ENCODE data around the gene CNN1.

DNA sequence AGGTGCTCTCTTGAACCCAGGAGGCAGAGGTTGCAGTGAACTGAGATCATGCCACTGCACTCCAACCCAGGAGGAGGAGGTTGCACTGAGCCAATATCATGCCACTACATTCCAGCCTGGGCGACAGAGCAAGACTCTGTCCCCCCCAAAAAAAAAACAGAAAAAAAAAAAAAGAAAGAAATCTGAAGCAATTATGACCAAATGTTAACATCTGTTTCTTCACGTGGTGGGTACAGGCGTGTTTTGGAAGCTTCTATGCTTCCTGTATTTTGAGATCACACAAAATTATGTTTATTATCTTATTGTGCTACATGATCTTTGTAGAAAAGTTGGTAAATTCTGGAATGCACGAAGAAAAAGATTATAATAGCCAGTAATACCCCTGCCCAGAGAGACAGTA lies 41.5 kb downstream of the CNN1 start:
- no peak for TF ChIP-seq POLR2AphosphoS5 (IDR thresholded peaks at IDR 0.05; ENCODE audit: insufficient read depth in 1 of 2, low read depth in 1 of 2)
- TF ChIP-seq, protein P1, sequence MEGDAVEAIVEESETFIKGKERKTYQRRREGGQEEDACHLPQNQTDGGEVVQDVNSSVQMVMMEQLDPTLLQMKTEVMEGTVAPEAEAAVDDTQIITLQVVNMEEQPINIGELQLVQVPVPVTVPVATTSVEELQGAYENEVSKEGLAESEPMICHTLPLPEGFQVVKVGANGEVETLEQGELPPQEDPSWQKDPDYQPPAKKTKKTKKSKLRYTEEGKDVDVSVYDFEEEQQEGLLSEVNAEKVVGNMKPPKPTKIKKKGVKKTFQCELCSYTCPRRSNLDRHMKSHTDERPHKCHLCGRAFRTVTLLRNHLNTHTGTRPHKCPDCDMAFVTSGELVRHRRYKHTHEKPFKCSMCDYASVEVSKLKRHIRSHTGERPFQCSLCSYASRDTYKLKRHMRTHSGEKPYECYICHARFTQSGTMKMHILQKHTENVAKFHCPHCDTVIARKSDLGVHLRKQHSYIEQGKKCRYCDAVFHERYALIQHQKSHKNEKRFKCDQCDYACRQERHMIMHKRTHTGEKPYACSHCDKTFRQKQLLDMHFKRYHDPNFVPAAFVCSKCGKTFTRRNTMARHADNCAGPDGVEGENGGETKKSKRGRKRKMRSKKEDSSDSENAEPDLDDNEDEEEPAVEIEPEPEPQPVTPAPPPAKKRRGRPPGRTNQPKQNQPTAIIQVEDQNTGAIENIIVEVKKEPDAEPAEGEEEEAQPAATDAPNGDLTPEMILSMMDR (IDR thresholded peaks at IDR 0.05), result no peak

Data from vagina (tissue), 2 donors.